Measurements from ENCODE around the gene TIMM17A.

TIMM17A gene

GRCh38 chr1:201983380-201983805 lies 28.1 kb downstream of the TIMM17A start:
- no peak for DNase-seq (ENCODE audit: low read depth)

DNA sequence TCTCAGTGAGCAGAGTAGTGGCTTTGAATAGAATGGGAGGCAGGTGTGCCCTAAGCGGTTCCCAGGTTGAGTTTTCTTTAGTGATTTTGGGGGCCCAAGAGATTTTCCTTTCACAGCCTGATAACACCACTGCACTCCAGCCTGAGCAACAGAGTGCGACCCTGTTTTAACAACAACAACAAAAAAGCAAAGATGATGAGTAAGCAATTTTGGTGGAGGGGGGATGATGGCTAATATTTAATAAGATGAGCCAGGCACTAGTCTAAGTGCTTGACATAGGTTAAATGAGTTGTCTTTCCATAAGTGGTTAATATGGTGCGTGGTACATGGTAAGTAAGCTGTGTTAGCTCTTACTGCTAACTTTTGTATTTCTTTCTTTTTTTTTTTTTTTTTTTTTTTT lies 29.1 kb downstream of the TIMM17A start:
- DNase-seq (ENCODE audit: low read depth): no peak

DNA sequence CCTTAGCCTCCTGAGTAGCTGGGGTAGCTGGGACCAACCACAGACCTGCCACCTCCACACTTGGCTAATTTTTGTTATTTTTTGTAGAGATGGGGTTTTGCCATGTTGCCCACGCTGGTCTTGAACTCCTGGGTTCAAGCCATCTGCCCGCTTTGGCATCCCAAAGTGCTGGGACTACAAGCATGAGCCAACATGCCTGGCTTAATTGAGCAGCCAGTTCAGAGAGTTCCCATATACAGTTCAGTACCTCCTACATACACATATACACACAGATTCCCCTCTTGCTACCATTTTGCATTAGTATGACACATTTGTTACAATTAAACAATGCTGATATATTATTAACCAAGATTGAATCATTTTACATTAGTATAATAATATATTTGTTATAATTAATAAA lies 30.1 kb downstream of the TIMM17A start:
- DNase-seq (ENCODE audit: low read depth): no peak

DNA sequence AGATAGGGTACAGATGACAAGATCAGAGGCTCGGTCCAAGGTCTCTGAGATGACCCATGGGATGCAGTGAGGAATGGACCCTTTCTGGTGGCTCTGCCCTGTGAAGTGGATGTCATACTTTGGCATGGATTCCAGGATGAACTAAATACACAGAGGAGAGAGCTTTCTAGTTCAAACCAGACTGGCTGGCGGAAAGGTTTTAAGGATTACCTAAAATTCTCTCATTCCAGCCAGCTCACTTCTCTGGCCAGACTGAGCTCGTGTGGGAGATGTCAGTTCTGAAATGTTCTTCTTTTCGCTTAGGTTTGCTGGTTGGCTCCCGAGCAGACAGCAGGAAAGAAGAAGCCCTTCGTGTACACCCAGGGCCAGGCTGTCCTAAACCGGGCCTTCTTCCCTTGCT lies 33.3 kb downstream of the TIMM17A start:
- DNase-seq (ENCODE audit: low read depth): no peak

DNA sequence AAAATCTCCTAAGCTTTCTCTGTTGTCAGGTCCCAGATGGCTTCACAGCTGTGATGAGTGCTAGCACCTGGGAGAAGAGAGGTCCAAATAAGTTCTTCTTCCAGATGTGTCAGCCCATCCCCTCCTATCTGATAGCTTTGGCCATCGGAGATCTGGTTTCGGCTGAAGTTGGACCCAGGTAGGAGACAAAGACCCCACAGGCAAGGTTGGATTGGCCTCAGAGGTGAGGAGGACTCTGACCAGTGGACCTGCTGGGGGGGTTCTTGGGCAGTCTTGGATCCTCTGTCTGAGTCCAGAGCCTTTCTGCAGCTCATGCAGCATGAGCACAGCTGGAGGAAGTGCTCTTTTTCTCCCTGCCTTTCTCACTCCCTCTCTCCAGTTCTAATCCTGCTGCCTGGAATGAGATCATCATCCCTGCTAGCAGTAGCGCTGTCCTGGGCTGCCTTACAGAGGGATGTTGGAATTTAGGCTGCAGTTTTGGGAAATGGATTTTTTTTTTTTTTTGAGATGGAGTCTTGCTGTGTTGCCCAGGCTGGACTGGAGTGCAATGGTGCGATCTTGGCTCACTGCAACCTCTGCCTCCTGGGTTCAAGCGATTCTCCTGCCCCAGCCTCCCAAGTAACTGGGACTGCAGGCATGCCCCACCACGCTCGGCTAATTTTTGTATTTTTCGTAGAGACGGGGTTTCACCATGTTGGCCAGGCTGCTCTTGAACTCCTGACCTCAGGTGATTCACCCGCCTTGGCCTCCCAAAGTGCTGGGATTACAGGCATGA lies 34.2 kb downstream of the TIMM17A start:
- DNase-seq (ENCODE audit: low read depth): no peak

- DNase-seq (ENCODE audit: low read depth): no peak
These were observed 35.1 kb downstream of the TIMM17A start for GRCh38 chr1:201990427-201990826.

DNA sequence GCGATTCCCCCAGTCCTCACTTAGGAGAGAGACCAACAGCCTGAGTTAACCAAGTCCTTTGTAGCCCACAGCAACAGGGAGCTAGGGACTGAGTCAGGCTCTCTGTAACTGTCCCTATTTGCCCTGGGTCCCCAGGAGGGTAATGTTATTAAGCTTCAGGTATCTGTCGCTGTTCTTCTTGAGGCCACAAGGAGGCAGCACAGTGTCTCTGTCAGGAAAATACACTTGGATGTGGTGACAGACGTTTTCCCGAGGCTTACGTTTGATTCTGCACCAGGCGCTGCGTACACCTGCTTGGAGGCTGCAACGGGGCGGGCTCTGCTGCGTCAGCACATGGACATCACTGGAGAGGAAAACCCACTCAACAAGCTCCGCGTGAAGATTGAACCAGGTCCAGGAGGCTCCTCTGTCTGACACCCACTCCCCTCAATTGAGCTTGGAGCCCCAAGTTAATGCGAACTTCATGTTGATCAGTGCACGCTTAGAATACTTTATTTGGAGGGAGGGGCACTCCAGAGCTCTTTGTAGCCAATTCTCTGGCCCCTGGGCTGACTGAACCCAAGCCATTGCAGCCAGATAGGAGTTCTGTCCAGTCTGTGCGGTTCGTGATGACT lies 44.4 kb downstream of the TIMM17A start:
- DNase-seq (ENCODE audit: low read depth): no peak

DNA sequence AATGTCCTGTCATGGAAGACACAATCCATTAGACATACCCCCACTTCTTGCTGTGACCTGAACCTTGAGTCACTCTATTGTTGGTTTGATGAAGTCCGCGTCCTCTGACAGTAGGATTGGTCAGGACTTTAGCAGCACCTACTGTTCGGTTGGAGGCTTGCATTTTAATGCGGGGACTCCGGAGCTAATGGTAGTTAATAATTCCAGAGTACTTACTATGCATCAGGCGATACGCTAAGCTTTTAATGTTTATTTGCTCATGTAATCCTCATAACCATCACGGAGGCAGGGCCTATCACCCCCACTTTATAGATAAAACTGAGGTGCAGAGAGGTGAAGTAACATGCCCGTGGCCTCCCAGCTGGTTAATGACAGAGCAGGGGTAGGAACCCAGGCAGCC lies 47.2 kb downstream of the TIMM17A start:
- no peak for DNase-seq (ENCODE audit: low read depth)

GRCh38 chr1:202004711-202005110 lies 49.4 kb downstream of the TIMM17A start:
- DNase-seq (ENCODE audit: low read depth): no peak

GRCh38 chr1:202005958-202006357 lies 50.7 kb downstream of the TIMM17A start:
- no peak for DNase-seq (ENCODE audit: low read depth)

- no peak for DNase-seq (ENCODE audit: low read depth)
These were observed 52.0 kb downstream of the TIMM17A start for GRCh38 chr1:202007304-202007703.

- DNase-seq (ENCODE audit: low read depth): no peak
These were observed 52.6 kb downstream of the TIMM17A start for GRCh38 chr1:202007805-202008489.

DNA sequence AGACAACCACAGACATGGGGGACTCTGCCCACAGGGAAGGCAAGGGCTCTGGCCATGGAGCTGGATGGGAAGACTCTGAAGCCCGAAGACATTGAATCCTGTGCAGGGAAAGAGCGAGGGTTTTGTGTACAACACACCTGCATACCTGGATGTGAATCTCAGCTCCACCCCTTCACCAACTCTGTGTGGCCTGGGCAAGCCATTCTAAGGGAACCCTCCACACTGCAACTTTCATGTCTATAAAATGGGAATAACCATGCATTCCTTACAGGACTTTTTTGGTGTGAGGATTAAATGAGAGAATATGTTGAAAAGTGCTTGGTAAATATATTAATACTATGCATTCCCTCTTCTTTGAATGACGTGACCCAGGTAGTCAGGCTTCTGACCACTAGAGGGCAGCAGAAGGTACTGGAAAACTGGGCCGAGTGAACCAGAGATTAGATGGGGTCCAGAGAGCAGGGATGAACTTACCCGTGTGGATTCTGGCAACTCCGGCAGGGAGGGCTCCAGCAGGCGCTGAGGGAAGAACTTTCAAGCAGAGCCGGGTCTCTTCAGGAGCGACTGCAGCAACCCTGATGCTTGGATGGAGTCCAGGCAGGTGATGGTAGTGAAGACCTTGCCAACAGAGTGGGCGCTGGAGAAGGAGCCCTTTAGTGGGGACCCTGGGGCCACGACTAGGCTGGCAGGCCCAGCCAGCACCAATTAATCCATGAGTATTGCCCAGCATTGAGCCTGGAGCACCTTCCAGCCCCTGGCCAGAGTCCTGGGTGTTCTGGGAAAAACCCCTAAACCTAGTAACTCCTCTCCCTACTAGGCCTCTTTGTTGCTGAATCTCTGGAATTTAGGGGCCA lies 54.2 kb downstream of the TIMM17A start:
- peak; percentile 13 for DNase-seq (ENCODE audit: low read depth)

DNA sequence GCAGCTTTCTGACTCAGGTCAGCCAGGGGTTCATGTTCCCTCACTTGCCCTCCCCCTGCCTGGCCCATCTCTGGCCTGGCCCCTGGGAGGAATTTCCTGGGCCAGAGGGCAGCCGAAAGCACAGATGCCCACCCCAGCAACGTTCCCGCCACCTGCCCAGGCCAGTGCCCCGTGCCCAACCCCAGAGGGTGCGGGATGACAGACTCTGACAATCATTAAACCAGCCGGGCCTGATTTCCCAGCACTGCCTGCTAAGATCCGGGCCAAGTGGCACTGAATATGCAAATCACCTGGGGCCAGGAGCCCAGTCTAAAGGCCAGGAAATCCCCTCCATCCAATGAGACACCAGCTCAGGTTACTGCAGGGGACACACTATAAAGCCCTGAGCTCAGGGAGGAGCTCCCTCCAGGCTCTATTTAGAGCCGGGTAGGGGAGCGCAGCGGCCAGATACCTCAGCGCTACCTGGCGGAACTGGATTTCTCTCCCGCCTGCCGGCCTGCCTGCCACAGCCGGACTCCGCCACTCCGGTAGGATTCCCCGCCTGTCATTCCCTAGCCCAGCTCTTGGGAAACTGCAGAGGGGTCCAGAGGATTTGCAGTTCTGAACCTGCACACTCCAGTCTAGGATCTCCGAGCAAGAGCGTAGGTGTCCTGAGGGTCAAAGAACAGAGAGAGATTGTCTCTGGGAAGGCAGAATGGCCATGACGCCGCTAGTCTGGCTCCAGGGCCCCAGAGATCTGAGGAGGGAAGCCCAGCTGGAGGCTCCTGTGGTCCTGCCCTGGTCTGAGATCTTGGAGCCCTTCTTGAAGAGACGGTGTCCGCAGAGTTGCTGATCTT lies 55.1 kb downstream of the TIMM17A start, which contains the start of gene ELF3:
TSS of gene ELF3 (plus strand) at position 408 of the 836 bp plus-strand sequence. CDS start 550 bp downstream, outside the sequence.
- DNase-seq (ENCODE audit: low read depth): no peak

- DNase-seq (ENCODE audit: low read depth): no peak
These were observed 56.7 kb downstream of the TIMM17A start for GRCh38 chr1:202011994-202012393.

DNA sequence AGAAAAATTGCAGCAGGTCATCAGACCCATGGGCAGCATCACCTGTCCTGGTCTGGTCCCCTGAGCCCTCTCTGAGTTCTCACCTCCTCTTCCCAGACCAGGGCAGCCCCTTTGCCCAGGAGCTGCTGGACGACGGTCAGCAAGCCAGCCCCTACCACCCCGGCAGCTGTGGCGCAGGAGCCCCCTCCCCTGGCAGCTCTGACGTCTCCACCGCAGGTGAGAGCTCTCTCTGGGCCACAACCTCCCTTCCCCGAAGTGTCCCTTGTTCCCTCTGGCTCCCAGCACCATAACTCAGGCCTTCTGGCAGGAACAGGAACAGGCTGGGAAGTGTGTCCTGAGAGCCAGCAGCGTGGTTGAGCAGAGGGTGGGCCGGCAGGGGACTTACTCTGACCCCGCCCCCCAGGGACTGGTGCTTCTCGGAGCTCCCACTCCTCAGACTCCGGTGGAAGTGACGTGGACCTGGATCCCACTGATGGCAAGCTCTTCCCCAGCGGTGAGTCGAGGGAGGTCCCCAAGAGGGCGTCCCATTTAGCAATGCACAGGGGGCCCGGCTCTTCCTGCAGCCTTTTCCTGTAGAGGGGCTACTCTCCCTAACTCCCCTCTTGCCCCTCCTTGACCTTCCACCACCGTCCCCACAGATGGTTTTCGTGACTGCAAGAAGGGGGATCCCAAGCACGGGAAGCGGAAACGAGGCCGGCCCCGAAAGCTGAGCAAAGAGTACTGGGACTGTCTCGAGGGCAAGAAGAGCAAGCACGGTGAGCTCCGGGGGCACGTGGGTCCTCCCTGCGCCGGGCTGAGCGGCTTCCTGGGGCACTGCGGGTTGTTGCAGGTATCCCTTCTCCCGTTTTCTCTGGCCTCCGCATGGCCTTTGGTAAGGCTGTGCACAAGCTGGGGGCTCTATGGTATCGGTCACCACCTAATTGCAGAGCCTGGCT lies 57.5 kb downstream of the TIMM17A start:
- DNase-seq (ENCODE audit: low read depth): no peak

DNA sequence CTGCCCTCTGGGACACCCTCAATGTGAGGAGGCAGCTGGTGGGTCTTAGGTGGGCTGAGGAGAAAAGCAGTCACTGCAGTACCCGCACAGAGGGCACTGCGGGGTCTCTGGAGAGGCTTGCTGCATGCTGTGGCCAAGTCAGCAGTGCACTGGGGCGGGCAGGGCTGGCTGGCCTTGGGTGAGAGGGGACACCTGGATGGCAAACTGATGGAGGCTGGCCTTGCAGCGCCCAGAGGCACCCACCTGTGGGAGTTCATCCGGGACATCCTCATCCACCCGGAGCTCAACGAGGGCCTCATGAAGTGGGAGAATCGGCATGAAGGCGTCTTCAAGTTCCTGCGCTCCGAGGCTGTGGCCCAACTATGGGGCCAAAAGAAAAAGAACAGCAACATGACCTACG lies 58.3 kb downstream of the TIMM17A start:
- no peak for DNase-seq (ENCODE audit: low read depth)

- no peak for DNase-seq (ENCODE audit: low read depth)
These were observed 58.8 kb downstream of the TIMM17A start for GRCh38 chr1:202014060-202014459.

DNA sequence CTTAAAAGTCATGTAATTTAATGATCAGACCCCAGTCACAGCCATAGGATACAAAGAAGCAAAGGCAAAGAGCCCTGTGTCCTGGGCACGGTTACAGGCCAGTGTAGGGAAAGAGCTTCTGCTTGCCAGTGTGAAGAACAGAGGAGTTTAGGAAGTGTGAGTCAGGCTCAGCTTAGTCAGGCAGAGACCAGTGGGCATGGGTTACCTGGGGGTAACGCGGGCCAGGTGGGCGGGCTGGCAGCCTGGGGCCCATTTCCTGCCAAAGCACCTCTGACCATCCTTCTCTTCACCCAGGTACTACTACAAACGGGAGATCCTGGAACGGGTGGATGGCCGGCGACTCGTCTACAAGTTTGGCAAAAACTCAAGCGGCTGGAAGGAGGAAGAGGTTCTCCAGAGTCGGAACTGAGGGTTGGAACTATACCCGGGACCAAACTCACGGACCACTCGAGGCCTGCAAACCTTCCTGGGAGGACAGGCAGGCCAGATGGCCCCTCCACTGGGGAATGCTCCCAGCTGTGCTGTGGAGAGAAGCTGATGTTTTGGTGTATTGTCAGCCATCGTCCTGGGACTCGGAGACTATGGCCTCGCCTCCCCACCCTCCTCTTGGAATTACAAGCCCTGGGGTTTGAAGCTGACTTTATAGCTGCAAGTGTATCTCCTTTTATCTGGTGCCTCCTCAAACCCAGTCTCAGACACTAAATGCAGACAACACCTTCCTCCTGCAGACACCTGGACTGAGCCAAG lies 59.8 kb downstream of the TIMM17A start:
- DNase-seq (ENCODE audit: low read depth): no peak

DNA sequence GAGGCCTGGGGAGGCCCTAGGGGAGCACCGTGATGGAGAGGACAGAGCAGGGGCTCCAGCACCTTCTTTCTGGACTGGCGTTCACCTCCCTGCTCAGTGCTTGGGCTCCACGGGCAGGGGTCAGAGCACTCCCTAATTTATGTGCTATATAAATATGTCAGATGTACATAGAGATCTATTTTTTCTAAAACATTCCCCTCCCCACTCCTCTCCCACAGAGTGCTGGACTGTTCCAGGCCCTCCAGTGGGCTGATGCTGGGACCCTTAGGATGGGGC lies 60.3 kb downstream of the TIMM17A start:
- no peak for DNase-seq (ENCODE audit: low read depth)
